Adrenal gland (tissue), 5 donors: ENCODE data around the gene PFDN5.

Experiments
- POLR2A ChIP-seq, 2 donors: fragments of 450-650 bp; IDR thresholded peaks; one replicate each; pipeline ENCODE4 v1.6.1; 2017; ENCODE audit warnings: antibody characterized with exemption in 2 of 2, mild to moderate bottlenecking in 2 of 2, moderate library complexity in 1 of 2
- TF ChIP-seq, protein P1 (sequence below), 6 experiments: fragments of 450-650 bp in 4 of 6; fragments of 200-600 bp in 2 of 6; sonication (generic) in 1 of 6; IDR thresholded peaks; 1 replicate in 5 of 6; 2 replicates in 1 of 6; pipeline versions ENCODE4 v1.5.1 to v1.8.0; 2016 to 2021; ENCODE audit warnings: antibody characterized with exemption in 6 of 6, mild to moderate bottlenecking in 2 of 6, moderate library complexity in 1 of 6
- donor health status: DM: no; HTN: no; CAD: no.

DNA sequence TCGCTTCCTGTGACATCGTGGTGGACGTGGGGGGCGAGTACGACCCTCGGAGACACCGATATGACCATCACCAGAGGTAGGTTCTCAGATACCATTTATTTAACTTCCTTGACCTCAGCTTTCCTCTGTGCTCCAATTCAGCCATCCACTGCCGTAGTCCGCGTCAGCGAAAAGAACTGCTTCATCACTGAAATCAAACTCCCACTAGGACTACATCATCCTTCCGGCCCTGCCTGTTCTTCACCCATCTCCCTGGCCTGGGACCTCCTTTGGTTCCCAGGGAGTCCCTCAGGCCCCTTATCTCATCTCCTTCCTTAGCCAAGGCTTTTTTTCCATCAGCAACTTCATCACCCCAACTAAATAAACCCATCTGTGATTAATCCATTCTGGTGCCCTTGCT is 4.8 kb downstream of the PFDN5 start:
- TF ChIP-seq, protein P1, sequence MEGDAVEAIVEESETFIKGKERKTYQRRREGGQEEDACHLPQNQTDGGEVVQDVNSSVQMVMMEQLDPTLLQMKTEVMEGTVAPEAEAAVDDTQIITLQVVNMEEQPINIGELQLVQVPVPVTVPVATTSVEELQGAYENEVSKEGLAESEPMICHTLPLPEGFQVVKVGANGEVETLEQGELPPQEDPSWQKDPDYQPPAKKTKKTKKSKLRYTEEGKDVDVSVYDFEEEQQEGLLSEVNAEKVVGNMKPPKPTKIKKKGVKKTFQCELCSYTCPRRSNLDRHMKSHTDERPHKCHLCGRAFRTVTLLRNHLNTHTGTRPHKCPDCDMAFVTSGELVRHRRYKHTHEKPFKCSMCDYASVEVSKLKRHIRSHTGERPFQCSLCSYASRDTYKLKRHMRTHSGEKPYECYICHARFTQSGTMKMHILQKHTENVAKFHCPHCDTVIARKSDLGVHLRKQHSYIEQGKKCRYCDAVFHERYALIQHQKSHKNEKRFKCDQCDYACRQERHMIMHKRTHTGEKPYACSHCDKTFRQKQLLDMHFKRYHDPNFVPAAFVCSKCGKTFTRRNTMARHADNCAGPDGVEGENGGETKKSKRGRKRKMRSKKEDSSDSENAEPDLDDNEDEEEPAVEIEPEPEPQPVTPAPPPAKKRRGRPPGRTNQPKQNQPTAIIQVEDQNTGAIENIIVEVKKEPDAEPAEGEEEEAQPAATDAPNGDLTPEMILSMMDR (IDR thresholded peaks at IDR 0.05): no peak
- TF ChIP-seq POLR2A (IDR thresholded peaks at IDR 0.05): no peak
